NCI-H748 (cell line): ENCODE data around the gene STK35.
A peak's percentile ranks its signal among the peaks of the same experiment; 100 is the strongest.

Experiments used
- DNase-seq: peaks from one replicate; lab custom pipeline; 2025; ENCODE audit not compliant: unreplicated experiment; lab: John Stamatoyannopoulos, UW

STK35 gene

DNA sequence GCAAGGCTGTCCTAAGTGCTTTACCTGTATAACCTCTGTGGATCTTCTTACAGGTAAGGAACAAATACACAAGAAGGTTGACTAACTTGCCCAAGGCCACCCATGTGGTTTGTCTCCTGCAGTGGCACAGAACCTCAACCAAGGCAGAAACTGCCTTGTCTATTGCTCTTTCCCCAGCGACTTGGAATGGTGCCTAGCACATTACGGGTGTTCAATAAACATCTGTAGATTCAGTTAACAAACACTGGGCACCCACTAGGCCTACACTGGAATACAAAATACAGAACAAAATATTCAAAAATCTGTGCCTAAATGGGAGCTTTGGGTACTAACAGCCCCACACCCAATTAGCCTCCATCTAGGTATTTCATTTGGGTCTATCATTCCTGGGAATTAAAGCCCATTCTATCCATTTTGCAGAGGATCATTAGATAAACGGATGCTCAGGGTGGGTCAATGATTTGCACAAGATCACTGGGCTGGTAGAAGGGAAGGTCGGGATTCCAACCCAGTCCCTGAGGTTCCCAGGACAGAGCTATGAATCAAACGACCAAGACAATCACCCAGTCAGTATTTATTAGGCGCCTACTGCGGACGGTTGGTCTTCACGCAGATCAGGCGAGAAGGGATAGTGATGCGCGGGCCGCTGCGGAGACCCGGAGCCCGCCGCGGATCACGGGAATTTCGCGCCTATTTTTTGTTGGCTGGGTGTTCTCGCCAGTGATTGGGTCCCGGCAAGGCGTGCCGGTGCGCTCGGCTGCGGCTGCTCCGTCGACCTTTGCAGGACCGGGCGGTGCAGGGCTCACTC lies at the start of gene STK35:
STK35 (plus strand) TSS at position 771 of the 808 bp plus-strand sequence. CDS start 55 bp downstream, outside the sequence.
- DNase-seq, result peak; percentile 94

DNA sequence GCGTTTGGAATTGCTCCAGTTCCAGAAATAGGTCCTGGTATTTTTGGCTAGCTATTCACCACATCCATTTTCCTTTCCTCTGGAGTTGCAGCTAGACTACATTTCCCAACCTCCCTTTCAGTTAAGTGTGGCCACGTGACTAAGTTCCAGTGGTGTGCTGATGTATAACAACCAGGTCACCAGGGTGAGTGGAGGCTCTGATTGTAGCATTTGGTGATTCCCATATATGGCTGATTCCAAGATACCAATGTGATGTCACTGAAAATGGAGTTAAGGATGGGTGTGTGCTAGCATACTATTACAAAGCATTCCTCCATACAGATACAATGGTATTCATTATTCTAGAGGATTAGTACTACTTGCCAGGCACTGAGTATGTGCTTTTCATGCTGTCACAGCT lies 49.7 kb upstream of the STK35 start:
- DNase-seq, result no peak

DNA sequence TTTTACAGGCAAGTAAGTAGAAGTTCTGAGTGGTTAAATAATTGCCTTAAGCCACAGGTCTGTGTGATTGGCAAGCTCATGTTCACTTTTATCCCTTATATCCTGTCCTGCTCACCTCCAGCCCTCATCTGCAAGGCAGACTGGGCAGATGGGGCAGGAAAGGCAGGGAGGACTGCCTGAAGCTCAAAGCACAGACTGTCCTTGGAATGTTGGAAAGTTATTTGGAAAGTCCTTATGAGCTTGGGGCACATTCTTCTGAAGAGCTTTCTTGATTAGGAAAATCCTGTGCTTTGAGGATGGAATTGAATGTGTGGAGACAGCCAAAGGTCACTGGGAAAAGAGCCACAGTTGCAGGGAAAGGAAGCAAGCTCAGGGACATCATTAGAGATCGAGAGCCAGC lies 48.9 kb upstream of the STK35 start:
- DNase-seq, result no peak

DNA sequence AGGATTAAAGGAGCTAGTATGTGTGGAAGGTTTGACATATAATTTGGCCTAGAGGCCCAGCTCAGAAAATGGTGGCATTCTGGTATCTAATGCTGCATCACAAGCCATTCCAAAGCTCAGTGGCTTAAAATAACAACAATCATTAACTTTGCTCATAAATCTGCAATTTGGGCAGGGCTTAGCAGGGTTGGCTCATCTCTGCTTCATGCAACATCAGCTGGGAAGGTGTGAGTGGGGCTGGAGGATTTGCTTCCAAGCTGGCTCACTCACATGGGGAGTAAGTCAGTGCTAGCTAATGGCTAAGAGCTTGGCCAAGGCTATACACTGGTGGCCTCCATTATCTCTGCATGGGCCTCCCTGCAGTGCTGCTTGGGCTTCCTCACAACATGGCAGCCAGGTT lies 48.0 kb upstream of the STK35 start:
- DNase-seq, result no peak

DNA sequence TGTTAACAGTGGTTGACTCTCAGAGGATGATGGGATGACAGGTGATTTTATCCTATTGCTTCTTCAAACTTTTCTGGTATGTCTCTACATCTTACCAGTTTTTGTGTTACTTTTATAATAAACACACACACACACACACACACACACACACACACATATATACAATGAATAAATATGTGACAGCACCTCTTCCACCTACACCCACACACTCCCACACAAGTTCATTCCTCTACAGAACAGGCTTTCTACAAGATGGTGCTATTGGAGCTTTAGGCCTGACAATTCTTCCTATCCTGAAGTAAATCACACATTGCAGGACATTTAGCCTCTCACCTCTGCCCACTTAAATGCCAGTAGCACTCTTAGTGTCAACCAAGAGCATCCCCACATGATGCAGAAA lies 46.7 kb upstream of the STK35 start:
- DNase-seq, result no peak

DNA sequence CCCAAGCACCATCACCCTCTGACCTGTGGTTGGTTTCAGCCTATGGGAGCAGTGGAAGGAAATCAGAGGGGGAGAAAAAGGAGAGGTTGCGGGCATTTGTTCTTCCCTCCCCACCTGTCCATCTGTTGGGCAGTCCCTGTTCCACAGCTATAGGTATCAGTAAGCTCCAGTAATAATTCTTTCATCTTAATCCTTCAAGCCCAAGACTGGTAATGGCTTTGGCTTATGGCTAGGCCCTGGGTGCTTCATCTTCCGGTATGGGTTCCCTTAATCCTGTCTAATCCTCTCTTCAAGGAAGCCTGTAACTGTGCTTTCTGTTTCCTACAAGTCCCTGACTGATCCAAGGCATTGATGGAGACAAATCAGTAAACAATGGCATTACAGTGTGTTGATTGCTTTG lies 42.2 kb upstream of the STK35 start:
- DNase-seq, result no peak

DNA sequence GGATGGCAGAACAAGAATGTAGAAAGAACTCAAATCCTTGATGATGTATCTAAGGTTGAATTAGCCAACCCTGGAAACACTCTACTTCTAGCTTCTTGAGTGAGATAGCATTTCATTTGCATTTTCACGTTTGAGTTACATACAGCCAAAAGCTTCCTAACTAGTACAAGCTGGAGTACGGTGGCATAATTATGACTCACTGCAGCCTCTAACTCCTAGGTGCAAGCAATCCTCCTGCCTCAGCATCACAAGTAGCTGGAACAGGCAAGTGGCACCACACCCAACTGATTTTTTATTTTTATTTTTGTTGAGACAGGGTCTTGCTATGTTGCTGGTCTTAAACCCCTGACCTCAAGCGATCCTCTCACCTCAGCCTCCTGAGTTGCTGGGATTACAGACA lies 36.5 kb upstream of the STK35 start:
- no peak for DNase-seq

DNA sequence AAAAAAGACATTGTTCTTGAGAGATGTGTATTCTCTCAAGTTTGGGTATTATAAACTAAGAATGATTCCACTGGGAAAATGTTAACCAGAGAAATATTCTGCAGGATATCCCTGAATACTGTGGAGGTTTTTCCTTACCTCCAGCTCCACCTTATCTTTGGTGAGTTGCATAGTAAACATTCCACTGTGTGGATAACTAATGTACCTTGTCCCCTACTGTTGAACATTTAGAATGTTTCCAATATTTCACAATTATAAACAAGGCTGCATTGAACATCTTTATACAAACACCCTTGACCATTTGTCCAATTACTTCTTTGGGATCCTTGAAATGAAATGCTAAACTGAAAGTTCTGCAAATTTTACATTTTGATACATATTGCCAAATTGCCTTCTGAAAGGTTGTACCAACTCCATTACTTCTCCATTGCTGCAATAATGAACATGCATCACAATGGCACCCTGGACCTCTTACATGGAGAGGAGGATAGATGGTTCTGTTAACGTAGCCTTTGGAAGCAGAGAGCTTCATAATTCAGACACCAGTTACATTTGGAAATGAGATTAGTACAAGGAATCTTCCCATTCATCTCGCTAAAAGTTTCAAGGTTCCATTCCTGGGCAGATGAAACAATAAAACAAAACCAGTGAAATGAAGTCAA lies 35.0 kb upstream of the STK35 start:
- no peak for DNase-seq

DNA sequence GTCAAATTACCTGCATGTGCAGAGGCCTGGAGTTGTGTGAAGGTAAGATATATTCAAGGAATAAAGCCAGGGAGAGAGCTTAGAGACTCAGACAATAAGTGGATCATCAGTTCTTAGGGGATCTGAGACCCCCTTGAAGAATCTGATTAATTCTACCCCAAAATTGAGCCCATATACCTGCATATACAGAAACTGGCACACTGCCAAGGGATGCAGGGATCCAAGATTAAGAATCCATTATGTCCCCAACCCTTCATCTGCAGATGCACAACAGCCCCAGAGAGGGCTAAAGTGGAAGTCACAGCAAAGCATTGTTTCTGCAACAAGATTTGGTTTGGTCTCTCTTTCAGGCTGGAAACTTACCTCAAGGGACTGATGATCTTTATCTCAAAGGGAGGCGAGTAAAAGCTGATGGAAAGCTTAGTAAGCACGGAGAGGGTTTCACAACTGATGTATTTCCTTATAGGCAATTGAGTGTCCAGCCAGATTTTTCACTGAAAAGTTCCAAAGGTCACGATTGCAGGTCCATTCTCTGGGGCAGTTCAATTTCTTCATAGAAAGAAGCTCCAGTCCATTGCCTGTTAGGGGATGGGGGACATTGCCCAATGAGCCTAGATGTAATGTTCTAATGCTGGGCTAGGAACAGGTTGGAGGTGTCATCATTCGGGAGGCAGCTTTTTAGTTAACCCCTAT lies 20.9 kb upstream of the STK35 start:
- peak; percentile 24 for DNase-seq

DNA sequence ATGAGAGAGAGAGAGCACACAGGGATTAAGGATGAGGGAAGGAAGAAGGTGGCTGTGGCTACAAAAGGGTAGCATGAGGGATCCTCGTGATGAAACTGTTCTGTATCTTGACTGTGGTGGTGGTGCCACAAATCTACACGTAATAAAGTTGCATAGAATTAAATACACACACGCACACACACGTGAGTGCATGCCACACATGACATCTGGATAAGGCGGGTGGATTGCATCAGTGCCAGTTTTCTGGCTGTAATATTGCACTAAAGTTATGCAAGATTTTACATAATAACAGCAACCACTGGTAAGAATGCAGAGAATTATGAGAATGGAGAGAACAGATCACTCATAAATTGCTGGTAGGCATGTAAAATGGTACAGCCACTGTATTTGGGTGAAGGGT lies 16.9 kb upstream of the STK35 start:
- no peak for DNase-seq

DNA sequence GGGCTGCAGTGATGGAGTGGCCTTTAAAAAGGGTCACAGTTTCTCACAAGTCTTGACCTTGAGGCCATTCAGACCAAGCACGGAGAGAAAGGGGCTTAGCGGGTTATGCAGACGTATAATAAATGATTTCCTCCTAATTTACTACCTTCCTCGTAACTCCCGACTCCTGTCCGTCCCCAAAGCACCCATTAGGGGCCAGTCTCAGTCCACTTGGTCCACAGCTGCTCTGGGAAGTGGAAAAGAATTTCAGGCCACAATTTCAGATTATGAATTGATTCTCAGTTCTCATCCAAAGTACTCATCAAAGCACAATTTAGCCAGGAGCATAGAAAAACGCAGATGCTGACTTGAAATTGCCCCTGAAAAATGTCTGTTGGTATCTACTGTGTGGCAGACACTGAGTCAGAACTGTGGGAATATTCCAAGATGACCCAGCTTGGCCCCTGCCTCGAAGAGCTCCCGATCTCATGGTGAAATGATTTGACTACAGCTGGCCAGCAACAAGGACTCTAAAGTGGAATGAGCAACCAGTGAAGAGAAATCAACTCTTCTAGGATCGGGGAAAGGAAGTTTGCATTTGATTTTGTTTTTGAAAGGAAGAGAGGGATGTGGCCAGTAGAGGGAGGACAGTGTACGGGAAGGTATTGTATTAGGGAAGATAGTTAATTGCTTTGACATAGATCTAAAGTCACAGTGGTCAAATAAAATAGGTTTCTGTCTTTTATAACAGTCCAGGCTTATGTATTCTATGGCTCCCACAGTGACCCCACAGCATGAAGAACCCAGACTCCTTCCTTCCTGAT lies 15.2 kb upstream of the STK35 start:
- no peak for DNase-seq

DNA sequence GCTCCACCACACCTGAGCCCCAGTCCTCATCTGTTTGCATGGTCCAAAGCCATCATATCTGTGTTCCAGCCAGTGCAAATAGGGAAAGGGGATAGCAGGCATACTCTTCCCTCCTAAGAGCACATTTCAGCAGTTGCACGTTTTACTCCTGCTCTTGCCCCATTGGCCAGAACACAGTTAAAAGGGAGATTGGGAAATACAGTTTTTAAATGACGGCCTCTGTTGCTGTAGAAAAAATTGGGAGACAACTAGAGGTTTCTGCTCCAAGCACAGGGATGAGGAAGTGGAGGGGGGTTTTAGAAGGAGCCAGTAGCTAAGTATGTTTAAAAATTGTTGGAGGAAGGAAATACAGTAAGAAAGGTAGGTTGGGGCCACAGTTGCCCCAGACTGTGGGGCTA lies 14.6 kb upstream of the STK35 start:
- DNase-seq, result no peak

DNA sequence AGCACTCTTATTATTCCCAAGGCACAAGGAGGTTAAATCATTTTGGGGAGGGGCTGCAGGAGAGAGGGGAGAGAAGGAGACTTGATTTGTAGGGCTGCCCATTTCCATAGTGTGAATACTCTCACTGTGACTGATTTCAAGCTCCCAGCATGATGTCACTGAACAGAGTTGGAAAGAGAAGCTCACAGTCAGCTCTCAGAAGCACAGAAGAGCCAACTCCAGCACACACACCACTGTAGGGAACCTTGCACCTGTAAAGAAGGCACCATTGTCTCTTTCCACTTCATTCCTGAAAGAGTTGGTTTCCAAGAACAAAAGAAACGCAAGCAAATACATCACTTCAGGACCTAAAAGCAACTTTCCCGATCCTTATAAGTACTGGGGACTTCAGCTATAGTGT lies 12.7 kb upstream of the STK35 start:
- peak; percentile 53 for DNase-seq

DNA sequence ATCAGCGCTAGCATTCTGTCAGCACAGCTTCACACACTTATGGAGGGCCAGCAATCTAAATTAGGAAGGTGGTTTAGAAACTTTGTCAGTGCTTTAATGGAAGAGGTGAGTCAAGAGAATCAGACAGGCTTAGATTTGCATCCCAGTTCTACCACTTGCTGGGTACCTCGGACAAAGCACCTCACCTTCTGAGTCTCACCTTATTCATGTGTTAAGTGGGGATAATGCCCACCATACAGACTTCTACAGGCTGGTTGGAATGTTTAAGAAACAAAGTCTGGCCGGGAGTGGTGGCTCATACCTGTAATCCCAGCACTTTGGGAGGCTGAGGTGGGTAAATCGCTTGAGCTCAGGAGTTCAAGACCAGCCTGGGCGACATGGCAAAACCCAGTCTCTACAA lies 12.2 kb upstream of the STK35 start:
- no peak for DNase-seq

DNA sequence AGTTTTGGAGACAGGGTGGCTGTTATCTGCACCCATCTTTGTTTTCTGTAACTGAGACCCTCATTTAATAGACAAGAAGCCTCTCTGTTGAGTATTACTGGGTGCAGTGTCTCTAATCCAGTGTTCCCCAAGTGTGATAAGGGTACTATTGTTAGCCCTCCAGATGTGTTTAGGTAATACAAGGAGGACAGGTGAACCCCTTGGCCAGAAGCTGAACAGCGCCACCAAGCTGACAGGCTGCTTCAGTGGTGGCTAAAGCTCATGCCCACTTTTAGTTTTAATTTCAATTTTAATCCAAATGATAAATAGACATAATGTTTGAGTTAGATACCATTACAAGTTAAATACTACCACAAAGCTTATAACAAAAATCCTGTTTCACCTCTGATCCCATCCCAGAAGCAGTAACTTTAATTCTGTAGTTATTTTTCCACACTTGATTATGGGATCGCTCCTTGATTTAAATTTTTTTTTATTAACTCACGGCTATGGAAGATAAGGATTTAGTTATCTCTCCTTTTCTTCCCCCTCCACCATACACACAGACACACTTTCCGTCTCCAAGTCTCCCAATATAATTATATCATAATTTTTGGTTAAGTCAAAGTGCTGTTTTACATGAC lies 8.4 kb upstream of the STK35 start:
- DNase-seq, result peak; percentile 82

DNA sequence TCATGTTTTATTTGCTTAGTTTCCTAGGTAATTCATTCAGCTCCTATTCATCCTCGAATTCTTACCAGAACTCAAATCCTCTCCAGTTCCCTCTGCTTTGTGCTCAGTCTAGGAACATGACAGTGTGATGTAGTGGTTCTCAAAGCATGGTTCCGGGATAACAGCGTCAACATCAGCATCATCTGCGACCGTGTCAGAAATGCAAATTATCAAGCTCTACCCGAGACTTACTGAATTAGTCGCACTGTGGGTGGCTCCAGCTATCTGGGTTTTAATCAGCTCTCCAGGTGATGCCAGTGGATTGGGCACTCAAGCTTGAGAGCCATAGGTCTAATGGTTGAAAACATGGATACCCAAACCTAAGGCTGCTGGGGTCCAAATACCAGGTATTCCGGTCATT lies 7.7 kb upstream of the STK35 start:
- no peak for DNase-seq

DNA sequence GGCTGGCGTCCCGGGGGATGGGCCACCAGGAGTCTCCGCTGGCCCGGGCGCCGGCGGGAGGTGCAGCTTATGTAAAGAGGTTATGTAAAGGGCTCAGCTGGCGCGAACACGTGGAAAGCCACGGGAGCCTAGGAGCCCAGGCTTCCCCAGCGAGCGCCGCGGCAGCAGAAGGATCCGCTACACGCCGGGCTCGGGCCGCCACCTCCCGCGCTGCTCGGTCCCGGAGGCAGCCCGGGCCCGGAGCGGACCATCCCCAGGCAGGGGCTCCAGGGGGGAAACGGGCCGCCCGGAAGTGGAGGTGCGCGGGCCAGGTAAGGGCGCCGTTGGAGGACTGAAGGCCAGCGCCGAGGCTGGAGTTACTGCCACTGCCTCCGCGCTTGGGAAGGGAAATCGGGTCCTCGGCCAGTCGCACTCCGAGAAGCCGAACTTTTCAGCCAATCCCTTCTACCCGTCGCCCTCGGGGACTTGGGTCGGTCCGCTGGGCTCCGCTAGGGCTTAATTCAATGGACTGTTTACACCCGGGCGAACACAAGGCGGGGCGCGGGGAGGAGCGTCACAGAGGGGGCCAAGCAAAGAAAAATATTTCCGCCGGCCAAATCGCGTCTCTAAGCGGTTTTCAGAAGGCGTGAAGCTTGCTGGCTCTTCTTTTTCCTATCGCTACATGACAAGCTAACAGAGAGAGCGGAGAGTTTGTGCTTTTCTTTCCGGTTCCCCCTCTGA lies 398 bp downstream of the STK35 start:
- peak; percentile 98 for DNase-seq

DNA sequence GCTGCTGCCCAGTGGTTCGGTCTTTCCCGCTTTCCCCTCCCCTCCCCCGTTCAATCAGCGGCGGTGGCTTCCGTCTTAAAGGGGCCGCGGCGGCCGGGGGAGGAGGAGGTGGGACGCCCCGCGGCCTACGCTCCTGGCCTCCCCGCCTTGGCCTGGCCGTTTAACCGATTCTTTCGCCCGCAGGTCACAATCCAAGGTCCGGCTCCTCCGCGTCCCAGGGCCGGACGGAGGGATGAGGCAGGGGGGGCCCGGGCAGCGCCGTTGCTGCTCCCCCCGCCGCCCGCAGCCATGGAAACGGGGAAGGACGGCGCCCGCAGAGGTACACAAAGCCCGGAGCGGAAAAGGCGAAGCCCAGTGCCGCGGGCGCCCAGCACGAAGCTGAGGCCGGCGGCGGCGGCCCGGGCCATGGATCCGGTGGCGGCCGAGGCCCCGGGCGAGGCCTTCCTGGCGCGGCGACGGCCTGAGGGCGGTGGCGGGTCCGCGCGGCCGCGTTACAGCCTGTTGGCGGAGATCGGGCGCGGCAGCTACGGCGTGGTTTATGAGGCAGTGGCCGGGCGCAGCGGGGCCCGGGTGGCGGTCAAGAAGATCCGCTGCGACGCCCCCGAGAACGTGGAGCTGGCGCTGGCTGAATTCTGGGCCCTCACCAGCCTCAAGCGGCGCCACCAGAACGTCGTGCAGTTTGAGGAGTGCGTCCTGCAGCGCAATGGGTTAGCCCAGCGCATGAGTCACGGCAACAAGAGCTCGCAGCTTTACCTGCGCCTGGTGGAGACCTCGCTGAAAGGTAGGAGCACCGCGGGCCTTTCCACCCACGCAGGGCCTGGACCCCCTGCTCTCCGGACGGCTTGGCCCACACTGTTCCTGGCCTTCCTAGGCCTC lies 1.2 kb downstream of the STK35 start:
- peak; percentile 96 for DNase-seq

DNA sequence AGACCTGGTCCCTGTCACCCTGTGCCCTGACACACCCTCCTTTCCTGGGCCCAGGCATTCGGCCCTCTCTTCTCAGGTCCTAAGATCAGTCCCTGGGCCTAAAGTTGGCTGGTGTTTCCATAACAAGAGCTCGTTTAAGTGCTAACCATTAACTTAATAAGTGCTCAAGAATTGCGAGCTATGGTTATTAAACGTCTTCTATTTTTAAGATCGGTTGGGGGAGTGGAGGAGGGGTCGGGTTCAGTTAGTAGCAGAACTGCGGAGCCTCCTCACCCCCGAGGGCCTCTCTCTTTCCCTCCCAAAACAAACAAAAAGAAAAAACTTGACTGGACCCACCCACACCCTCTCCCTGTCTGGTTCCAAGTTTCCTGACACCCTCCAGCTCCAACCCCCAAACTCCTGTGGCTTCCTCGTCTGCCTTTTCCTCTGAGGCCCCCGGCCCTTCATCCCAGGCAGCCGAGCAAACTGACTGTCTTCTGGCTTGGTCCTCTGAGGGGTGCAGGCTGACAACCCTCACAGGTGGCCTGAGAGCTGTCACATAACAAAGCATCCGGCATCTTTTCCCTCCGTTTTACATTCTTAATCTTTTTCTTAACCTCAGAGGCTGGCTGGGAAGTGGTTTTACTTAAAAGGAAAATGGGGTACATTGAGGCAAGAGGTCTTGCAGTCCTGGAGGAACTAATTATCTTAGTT lies 2.0 kb downstream of the STK35 start:
- DNase-seq, result no peak
